K562 (cell line): ENCODE results near the gene METTL22. TPM values are rescaled to one million over a fixed set of nuclear protein-coding genes. Genes with fewer than 3 reads are reported as not detected.

Experiments
- ATAC-seq: fragments of 200-7000 bp; cut with Tn5 transposase; 3 replicates; pipeline ENCODE4 v1.9.1; 2020; ENCODE audit warnings: moderate library complexity
- BruUV-seq: library from RNA; stranded (reverse); fragments of 400-500 nt; replicated peaks from 2 replicates; lab custom pipeline; 2021; lab: Mats Ljungman, UMichigan
- CTCF ChIA-PET: fragments of 300-600 bp; formaldehyde crosslinking; extraction: SDS; loops from one replicate; lab custom pipeline; 2021; ENCODE audit warnings: low intra/inter-chr PET ratio; lab: Yijun Ruan, JAX
- POLR2A ChIA-PET: fragments of 300-600, 350-650 bp; sonication (Branson Sonifier 250); formaldehyde crosslinking; extraction: SDS; loops from one replicate; lab custom pipeline; 2021; ENCODE audit warnings: antibody characterized with exemption, inconsistent platforms; lab: Yijun Ruan, JAX
- DNase-seq, 4 experiments: peaks; one replicate each; pipeline versions ENCODE4 v3.0.0 to v3.0.0-alpha.2; 2011 to 2018; ENCODE audit warnings: low spot score in 3 of 4, mixed read lengths in 3 of 4; ENCODE audit errors: extremely low read depth in 1 of 4
- FAIRE-seq: peaks from 2 replicates; lab custom pipeline; 2011; peaks lifted over from hg19 to GRCh38; lab: Jason Lieb, UNC
- H2AFZ ChIP-seq: 2 replicates; pipeline ENCODE4 v1.6.0; 2011; ENCODE audit warnings: low read depth, low read length, control low read depth, inconsistent platforms
- H3K27ac ChIP-seq: fragments of 200-600 bp; 3 replicates; pipeline ENCODE4 v1.8.0; 2011; ENCODE audit warnings: low read depth, mild to moderate bottlenecking, control low read depth, inconsistent platforms, low read length, moderate library complexity, mixed read lengths; ENCODE audit errors: extremely low read depth
- H3K27me3 ChIP-seq, 2 experiments: fragments of 300-600 bp in 1 of 2; 2 replicates in 1 of 2; 3 replicates in 1 of 2; pipeline versions ENCODE4 v1.6.0 to v1.8.0; 2011; ENCODE audit warnings: inconsistent platforms in 2 of 2, low read length in 2 of 2, mild to moderate bottlenecking in 1 of 2, mixed read lengths in 1 of 2, moderate library complexity in 1 of 2; ENCODE audit not compliant: control insufficient read depth in 2 of 2, insufficient read depth in 2 of 2
- H3K36me3 ChIP-seq: fragments of 300-600 bp; 3 replicates; pipeline ENCODE4 v1.8.0; 2011; ENCODE audit warnings: mild to moderate bottlenecking, low read length, inconsistent platforms; ENCODE audit not compliant: control insufficient read depth, insufficient read depth
- H3K4me1 ChIP-seq, 2 experiments: fragments of 200-600 bp in 1 of 2; replicated peaks in 1 of 2; 2 replicates in 1 of 2; 3 replicates in 1 of 2; pipeline versions ENCODE4 v1.5.1 to v1.8.0; 2011; ENCODE audit warnings: inconsistent platforms in 2 of 2, low read length in 2 of 2, mild to moderate bottlenecking in 1 of 2, mixed read lengths in 1 of 2, moderate library complexity in 1 of 2; ENCODE audit not compliant: control insufficient read depth in 2 of 2, insufficient read depth in 2 of 2
- H3K4me2 ChIP-seq: 2 replicates; pipeline ENCODE4 v1.6.1; 2011; ENCODE audit warnings: low read length, control low read depth, inconsistent platforms, mixed read lengths; ENCODE audit not compliant: insufficient read depth
- H3K4me3 ChIP-seq: fragments of 200-600 bp; sonication (generic), shearing (Covaris generic); 2 replicates; pipeline ENCODE4 v1.5.1; 2016; ENCODE audit warnings: control low read depth, inconsistent platforms
- H3K79me2 ChIP-seq: fragments of 200-600 bp; 3 replicates; pipeline ENCODE4 v1.8.0; 2011; ENCODE audit warnings: low read length, inconsistent platforms; ENCODE audit not compliant: control insufficient read depth, insufficient read depth
- H3K9ac ChIP-seq, 2 experiments: 2 replicates each; pipeline versions ENCODE4 v1.6.0 to v1.6.1; 2011; ENCODE audit warnings: low read depth in 2 of 2, low read length in 2 of 2, control low read depth in 1 of 2, inconsistent platforms in 1 of 2, mild to moderate bottlenecking in 1 of 2, mixed read lengths in 1 of 2; ENCODE audit not compliant: insufficient read depth in 1 of 2
- H3K9me1 ChIP-seq: one replicate; pipeline ENCODE4 v1.6.0; 2011; ENCODE audit warnings: inconsistent platforms, mild to moderate bottlenecking, low read length, moderate library complexity; ENCODE audit not compliant: control insufficient read depth, insufficient read depth
- H3K9me3 ChIP-seq: replicated peaks from 2 replicates; pipeline ENCODE4 v1.5.1; 2011; ENCODE audit warnings: low read depth, low read length, inconsistent platforms; ENCODE audit not compliant: control insufficient read depth, insufficient read depth
- H4K20me1 ChIP-seq: replicated peaks from 2 replicates; pipeline ENCODE4 v1.6.1; 2011; ENCODE audit warnings: low read length, inconsistent platforms, mixed read lengths; ENCODE audit not compliant: control insufficient read depth, insufficient read depth
- EHMT2 ChIP-seq: fragments of 450-650 bp; IDR thresholded peaks from 2 replicates; pipeline ENCODE4 v1.6.1; 2018; ENCODE audit warnings: antibody characterized with exemption
- FOXK1 ChIP-seq: sonication (generic); formaldehyde crosslinking; IDR thresholded peaks from 2 replicates; pipeline ENCODE4 v1.8.0; 2022; ENCODE audit warnings: missing genetic modification reagents, mild to moderate bottlenecking, borderline replicate concordance
- PML ChIP-seq: IDR thresholded peaks from 2 replicates; pipeline ENCODE4 v1.6.1; 2012; ENCODE audit warnings: low read length, inconsistent platforms
- WGBS: fragments of 100-300 bp; shearing (Covaris generic); methylation state at CpG from one replicate; pipeline ENCODE4 v1.1.6; 2016; ENCODE audit warnings: low coverage, mixed read lengths; ENCODE audit not compliant: insufficient coverage; ENCODE audit errors: missing lambda C conversion rate; 5-methylcytosine and 5-hydroxymethylcytosine counted together
- in situ Hi-C: fragments of 300-500 bp; cut with MboI; formaldehyde crosslinking; loops from 4 replicates; pipeline ENCODE4 v1.15.0; 2018; ENCODE audit warnings: inconsistent platforms, mixed read lengths
- intact Hi-C: fragments of 100-400 bp; cut with micrococcal nuclease; formaldehyde crosslinking; loops from 2 replicates; pipeline ENCODE4 v1.14.2; 2022
- polyA plus RNA-seq, 8 experiments: library from polyadenylated mRNA; depleted of rRNA in 4 of 8; stranded (reverse) in 5 of 8; unstranded in 3 of 8; fragments of >200 nt; fragmentation: Nextera tagmentation in 2 of 8; fragmentation: Illumina TruSeq in 1 of 8; extraction: Ambion mirVana in 2 of 8; extraction: Trizol in 1 of 8; gene quantifications; 2 replicates each; pipeline versions ENCODE4 v1.2.1 to v1.2.3, GENCODE V29; 2011 to 2014; ENCODE audit warnings: inconsistent platforms in 1 of 8, missing spikeins in 1 of 8
- total RNA-seq, 7 experiments: library from RNA; depleted of rRNA in 6 of 7; stranded (reverse); fragments of >200 nt in 6 of 7; fragmentation: Illumina TruSeq in 2 of 7; extraction: Trizol in 2 of 7; gene quantifications; 2 replicates each; pipeline versions ENCODE4 v1.2.1 to v1.2.3, GENCODE V29; 2011 to 2021; ENCODE audit warnings: low replicate concordance in 1 of 7

METTL22 gene
- total and polyA plus RNA-seq, 9 of the 15 experiments (the other 6 are each of a cell fraction or from before 2014, with no cell fraction given): 6.9 to 33.2 (median 18.5) TPM

GRCh38 chr16:8589900-8590688, 31.4 kb upstream of the METTL22 start, which contains the start of gene TMEM114:
Gene TMEM114 (minus strand): TSS chr16:8590511. CDS start chr16:8589838, 673 bp downstream.
- no peaks in the 10 kb centered on the region for H3K79me2 ChIP-seq
- H3K27me3 ChIP-seq: peaks cover 12 to 26% of the 10 kb centered on the region in 2 experiments; a peak in 4 of 5 replicates
- no peak within 1 kb of the TSS for H3K4me2 ChIP-seq
- H2AFZ ChIP-seq: no peak within 1 kb of the TSS
- no peaks in the 10 kb centered on the region for H3K9me1 ChIP-seq
- no TSS peak for BruUV-seq
- H3K4me1 ChIP-seq: peaks cover 4 to 6% of the 10 kb centered on the region in 2 experiments; a peak in 2 of 5 replicates
- no peaks in the 10 kb centered on the region for H4K20me1 ChIP-seq
- no peak within 1 kb of the TSS for H3K4me3 ChIP-seq
- no peak for DNase-seq
- ATAC-seq: no peak
- no peak within 1 kb of the TSS for H3K9ac ChIP-seq
- POLR2A ChIA-PET: interaction anchor here (0.7 kb wide), 1 partner anchor 32 kb away, joined by 4 read pairs; no protein-coding TSS in a partner anchor
- TF ChIP-seq FOXK1: no peak
- TF ChIP-seq, all 486 proteins: peak for 0
- Histone ChIP-seq H3K9me3 (0 out of 2 replicates have a peak, but pooled peaks cover 1% of the 10 kb centered on the region), H3K36me3 (no peaks in the 10 kb centered on the region), H3K27ac (no peak within 1 kb of the TSS)
- 3% methylated on average over 20 of the region's 41 CpGs for WGBS
- FAIRE-seq: no peak
- intact Hi-C loops: no loop called here
- in situ Hi-C loops: no loop called here
- CTCF ChIA-PET: no interaction called here

- Histone ChIP-seq H4K20me1 (no peaks in the 10 kb centered on the region), H3K9me3 (no peaks in the 10 kb centered on the region), H3K36me3 (no peaks in the 10 kb centered on the region), H3K27ac (no peak overlapping the region), H3K9ac (no peak overlapping the region), H3K79me2 (no peaks in the 10 kb centered on the region), H3K4me2 (no peak overlapping the region), H3K9me1 (no peaks in the 10 kb centered on the region), H3K27me3 (peaks cover 12 to 26% of the 10 kb centered on the region in 2 experiments; a peak in 4 of 5 replicates), H2AFZ (no peak overlapping the region), H3K4me3 (no peak overlapping the region), H3K4me1 (peaks cover 4 to 6% of the 10 kb centered on the region in 2 experiments; a peak in 2 of 5 replicates)
- ChIA-PET POLR2A (no interaction called here), CTCF (no interaction called here)
- in situ Hi-C loops: no loop called here
- no TSS peak for BruUV-seq
- TF ChIP-seq EHMT2 (peak; percentile 30; the same call in 1 of the 2 replicates), PML (no peak)
- no peak for FAIRE-seq
- WGBS: 0% methylated on average over 3 of the region's 3 CpGs
- intact Hi-C loops: no loop called here
- no peak for ATAC-seq
- no peak for DNase-seq
These were observed 30.7 kb upstream of the METTL22 start for GRCh38 chr16:8590811-8591210.
